NAMALWA (cell line): Measurements from ENCODE around the gene ZFAND3.
"Not testable (repeated sequence)": the region's sequence is repeated elsewhere in the genome, so short reads cannot be mapped to it uniquely, and the experiment has no call there.

Source experiments
- DNase-seq: peaks from one replicate; pipeline ENCODE4 v3.0.0-alpha.2; 2015; ENCODE audit warnings: low spot score

The ZFAND3 gene

GRCh38 chr6:37972994-37973757, 153.6 kb downstream of the ZFAND3 start:
- no peak for DNase-seq

GRCh38 chr6:37974381-37974780, 154.9 kb downstream of the ZFAND3 start:
- no peak for DNase-seq

- DNase-seq = no peak
These were observed 155.4 kb downstream of the ZFAND3 start for GRCh38 chr6:37974943-37975342.

GRCh38 chr6:37977715-37978114, 158.2 kb downstream of the ZFAND3 start:
- DNase-seq = no peak

- DNase-seq = no peak
These were observed 160.1 kb downstream of the ZFAND3 start for GRCh38 chr6:37979392-37980221.

- DNase-seq = no peak
These were observed 160.7 kb downstream of the ZFAND3 start for GRCh38 chr6:37980222-37980595.

GRCh38 chr6:37981626-37982025, 162.1 kb downstream of the ZFAND3 start:
- no peak for DNase-seq

GRCh38 chr6:37982317-37982716, 162.8 kb downstream of the ZFAND3 start:
- DNase-seq = peak; percentile 43

GRCh38 chr6:37983720-37984501, 164.4 kb downstream of the ZFAND3 start:
- DNase-seq = no peak

- no peak for DNase-seq
These were observed 165.1 kb downstream of the ZFAND3 start for GRCh38 chr6:37984578-37984977.

- no peak for DNase-seq
These were observed 165.8 kb downstream of the ZFAND3 start for GRCh38 chr6:37985355-37985754.

GRCh38 chr6:37987018-37987417, 167.5 kb downstream of the ZFAND3 start:
- DNase-seq = no peak

GRCh38 chr6:37987559-37987958, 168.0 kb downstream of the ZFAND3 start:
- DNase-seq = no peak

GRCh38 chr6:37988127-37988526, 168.6 kb downstream of the ZFAND3 start:
- DNase-seq = no peak

- DNase-seq = no peak
These were observed 169.2 kb downstream of the ZFAND3 start for GRCh38 chr6:37988696-37989095.

- DNase-seq = no peak
These were observed 171.4 kb downstream of the ZFAND3 start for GRCh38 chr6:37990762-37991525.

GRCh38 chr6:37992749-37993148, 173.2 kb downstream of the ZFAND3 start:
- DNase-seq = no peak

- DNase-seq = not testable (repeated sequence)
These were observed 173.7 kb downstream of the ZFAND3 start for GRCh38 chr6:37993194-37993593.

- DNase-seq = no peak
These were observed 174.1 kb downstream of the ZFAND3 start for GRCh38 chr6:37993596-37993995.

- DNase-seq = no peak
These were observed 174.7 kb downstream of the ZFAND3 start for GRCh38 chr6:37994223-37994622.

GRCh38 chr6:37998366-37998765, 178.8 kb downstream of the ZFAND3 start:
- DNase-seq = no peak

- no peak for DNase-seq
These were observed 181.9 kb downstream of the ZFAND3 start for GRCh38 chr6:38001386-38001785.
